Hepatocyte (in vitro differentiated cells): ENCODE measurements around the gene TCF7L1. TPM values are rescaled to one million over a fixed set of nuclear protein-coding genes. Genes with fewer than 3 reads are reported as not detected.
A peak's percentile ranks its signal among the peaks of the same experiment; 100 is the strongest.
"Not testable (repeated sequence)": the region's sequence is repeated elsewhere in the genome, so short reads cannot be mapped to it uniquely, and the experiment has no call there.

Experiments used
- DNase-seq: peaks from one replicate; pipeline ENCODE4 v3.0.0-alpha.2; 2016; ENCODE audit warnings: low spot score
- H2AFZ ChIP-seq: fragments of 200-600 bp; sonication (generic); 2 replicates; pipeline ENCODE4 v1.6.0; 2016; ENCODE audit warnings: antibody characterized with exemption, mild to moderate bottlenecking
- H3K27ac ChIP-seq: fragments of 200-600 bp; sonication (generic); 2 replicates; pipeline ENCODE4 v1.5.1; 2016; ENCODE audit warnings: mild to moderate bottlenecking
- H3K27me3 ChIP-seq: fragments of 200-600 bp; sonication (generic); 2 replicates; pipeline ENCODE4 v1.6.1; 2016
- H3K36me3 ChIP-seq: fragments of 200-600 bp; sonication (generic); replicated peaks from 2 replicates; pipeline ENCODE4 v1.5.1; 2016; ENCODE audit warnings: low read depth; ENCODE audit not compliant: insufficient read depth
- H3K4me1 ChIP-seq: fragments of 200-600 bp; sonication (generic); 2 replicates; pipeline ENCODE4 v1.5.1; 2016; ENCODE audit warnings: mild to moderate bottlenecking, moderate library complexity; ENCODE audit not compliant: insufficient read depth
- H3K4me2 ChIP-seq: fragments of 200-600 bp; sonication (generic); 2 replicates; pipeline ENCODE4 v1.6.0; 2016
- H3K4me3 ChIP-seq: fragments of 200-600 bp; sonication (generic); 2 replicates; pipeline ENCODE4 v1.5.1; 2016; ENCODE audit warnings: mild to moderate bottlenecking
- H3K79me2 ChIP-seq: fragments of 200-600 bp; sonication (generic); 2 replicates; pipeline ENCODE4 v1.6.0; 2017; ENCODE audit warnings: mild to moderate bottlenecking
- H3K9me2 ChIP-seq: fragments of 200-600 bp; sonication (generic); replicated peaks from 2 replicates; pipeline ENCODE4 v1.6.0; 2017; ENCODE audit warnings: mild to moderate bottlenecking; ENCODE audit not compliant: insufficient read depth
- H3K9me3 ChIP-seq: fragments of 200-600 bp; sonication (generic); 2 replicates; pipeline ENCODE4 v1.5.1; 2016; ENCODE audit warnings: low read depth, mild to moderate bottlenecking
- H4K20me1 ChIP-seq: fragments of 200-600 bp; sonication (generic); 2 replicates; pipeline ENCODE4 v1.6.0; 2016; ENCODE audit warnings: mild to moderate bottlenecking; ENCODE audit not compliant: insufficient read depth, poor library complexity, severe bottlenecking
- EZH2 ChIP-seq: fragments of 200-600 bp; sonication (generic); IDR thresholded peaks from 2 replicates; pipeline ENCODE4 v1.6.1; 2016; ENCODE audit warnings: antibody characterized with exemption, mild to moderate bottlenecking, borderline replicate concordance
- EZH2phosphoT487 ChIP-seq: fragments of 200-600 bp; sonication (generic); IDR thresholded peaks from one replicate; pipeline ENCODE4 v1.6.1; 2018; ENCODE audit warnings: antibody characterized with exemption, mild to moderate bottlenecking, low read depth, moderate library complexity; ENCODE audit not compliant: unreplicated experiment, severe bottlenecking
- WGBS: methylation state at CpG from one replicate; pipeline ENCODE4 v1.1.6; 2016; ENCODE audit warnings: low lambda C conversion rate; ENCODE audit errors: missing lambda C conversion rate; 5-methylcytosine and 5-hydroxymethylcytosine counted together
- polyA plus RNA-seq: library from polyadenylated mRNA; unstranded; fragments of >200 nt; fragmentation: Nextera tagmentation; extraction: Ambion mirVana; gene quantifications from 2 replicates; pipeline ENCODE4 v1.2.1, GENCODE V29; 2016
- total RNA-seq: library from RNA; depleted of rRNA; stranded (reverse); fragments of >200 nt; gene quantifications from 2 replicates; pipeline ENCODE4 v1.2.3, GENCODE V29; 2014
- TF ChIP-seq, protein P1 (sequence below): fragments of 200-600 bp; sonication (generic); IDR thresholded peaks from 2 replicates; pipeline ENCODE4 v1.5.1; 2016; ENCODE audit warnings: antibody characterized with exemption, mild to moderate bottlenecking; ENCODE audit not compliant: poor library complexity

TCF7L1 gene
- total and polyA plus RNA-seq, 2 experiments from 2014 or later: 3.7 to 20.6 TPM

- H3K4me1 ChIP-seq: peaks cover 15% of the 10 kb centered on the region
- no peaks in the 10 kb centered on the region for H3K9me2 ChIP-seq
- DNase-seq: peak; percentile 62
- H3K9me3 ChIP-seq: no peaks in the 10 kb centered on the region
- H3K4me2 ChIP-seq: peak overlapping the region; percentile 95
- H3K4me3 ChIP-seq: peak overlapping the region; percentile 57
- H3K27ac ChIP-seq: peak overlapping the region; percentile 98
- TF ChIP-seq EZH2 (no peak), EZH2phosphoT487 (no peak)
- TF ChIP-seq, protein P1, sequence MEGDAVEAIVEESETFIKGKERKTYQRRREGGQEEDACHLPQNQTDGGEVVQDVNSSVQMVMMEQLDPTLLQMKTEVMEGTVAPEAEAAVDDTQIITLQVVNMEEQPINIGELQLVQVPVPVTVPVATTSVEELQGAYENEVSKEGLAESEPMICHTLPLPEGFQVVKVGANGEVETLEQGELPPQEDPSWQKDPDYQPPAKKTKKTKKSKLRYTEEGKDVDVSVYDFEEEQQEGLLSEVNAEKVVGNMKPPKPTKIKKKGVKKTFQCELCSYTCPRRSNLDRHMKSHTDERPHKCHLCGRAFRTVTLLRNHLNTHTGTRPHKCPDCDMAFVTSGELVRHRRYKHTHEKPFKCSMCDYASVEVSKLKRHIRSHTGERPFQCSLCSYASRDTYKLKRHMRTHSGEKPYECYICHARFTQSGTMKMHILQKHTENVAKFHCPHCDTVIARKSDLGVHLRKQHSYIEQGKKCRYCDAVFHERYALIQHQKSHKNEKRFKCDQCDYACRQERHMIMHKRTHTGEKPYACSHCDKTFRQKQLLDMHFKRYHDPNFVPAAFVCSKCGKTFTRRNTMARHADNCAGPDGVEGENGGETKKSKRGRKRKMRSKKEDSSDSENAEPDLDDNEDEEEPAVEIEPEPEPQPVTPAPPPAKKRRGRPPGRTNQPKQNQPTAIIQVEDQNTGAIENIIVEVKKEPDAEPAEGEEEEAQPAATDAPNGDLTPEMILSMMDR: no peak
- H3K27me3 ChIP-seq: no peaks in the 10 kb centered on the region
- WGBS: 10% methylated on average over 36 of the region's 41 CpGs
- no peaks in the 10 kb centered on the region for H3K36me3 ChIP-seq
- H2AFZ ChIP-seq: peak overlapping the region; percentile 49
- peaks cover 15% of the 10 kb centered on the region for H4K20me1 ChIP-seq
- H3K79me2 ChIP-seq: peaks cover 44% of the 10 kb centered on the region
Observed at GRCh38 chr2:85327160-85327821, 194.1 kb downstream of the TCF7L1 start.

DNA sequence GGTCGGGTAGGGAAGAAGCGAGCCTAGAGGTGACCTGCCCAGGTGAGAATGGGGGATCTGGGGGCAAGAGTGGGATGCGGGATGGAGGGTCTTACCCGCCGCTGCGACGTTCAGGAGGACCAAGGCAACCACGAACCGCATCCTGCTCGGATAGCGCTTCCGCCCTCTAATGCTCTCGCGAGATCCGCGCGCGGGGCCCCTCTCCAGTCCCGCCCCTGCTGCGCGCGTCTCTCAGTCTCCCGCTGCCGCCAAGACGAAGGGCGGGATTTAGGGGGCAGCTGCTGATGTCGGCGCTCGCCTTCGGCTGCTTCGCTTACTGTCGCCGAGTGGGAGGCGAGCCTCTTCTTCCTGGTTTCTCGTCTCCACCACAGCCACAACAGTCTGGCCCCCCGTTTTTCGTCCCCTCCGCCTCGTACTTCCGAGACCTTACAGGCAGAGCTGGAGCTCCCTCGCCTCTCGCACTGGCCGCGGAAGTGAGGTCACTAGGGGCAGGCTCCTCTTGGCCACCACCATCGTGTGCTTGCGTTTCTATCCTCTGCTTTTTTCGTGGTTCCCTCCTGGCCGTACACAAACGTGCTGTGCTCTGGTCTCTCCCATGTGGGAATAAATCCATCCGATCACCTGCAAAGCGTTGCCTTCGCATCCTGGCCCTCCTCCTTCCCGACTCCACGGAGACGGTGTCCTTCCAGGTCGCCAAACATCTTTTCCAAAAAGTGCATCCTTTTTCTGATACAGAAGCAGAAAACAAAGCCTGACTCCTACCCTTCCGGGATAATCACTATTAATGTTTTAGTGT lies 194.8 kb downstream of the TCF7L1 start, which contains the start of gene TGOLN2:
TSS of gene TGOLN2 (minus strand) at position 168 of the 796 bp plus-strand sequence. CDS start at position 141, 27 bp downstream.
- peak within 1 kb of the TSS; percentile 93 for H2AFZ ChIP-seq
- no peaks in the 10 kb centered on the region for H3K9me3 ChIP-seq
- H3K4me3 ChIP-seq: peak within 1 kb of the TSS; percentile 57
- 2% methylated on average over 55 of the region's 57 CpGs for WGBS
- H3K27ac ChIP-seq: peak within 1 kb of the TSS; percentile 98
- H3K4me1 ChIP-seq: peaks cover 15% of the 10 kb centered on the region
- H3K79me2 ChIP-seq: peaks cover 37% of the 10 kb centered on the region
- TF ChIP-seq EZH2phosphoT487: no peak
- TF ChIP-seq EZH2: no peak
- TF ChIP-seq, protein P1: no peak
- peak within 1 kb of the TSS; percentile 95 for H3K4me2 ChIP-seq
- H3K9me2 ChIP-seq: no peaks in the 10 kb centered on the region
- H4K20me1 ChIP-seq: peaks cover 15% of the 10 kb centered on the region
- H3K27me3 ChIP-seq: no peaks in the 10 kb centered on the region
- DNase-seq: peak; percentile 98
- no peaks in the 10 kb centered on the region for H3K36me3 ChIP-seq

DNA sequence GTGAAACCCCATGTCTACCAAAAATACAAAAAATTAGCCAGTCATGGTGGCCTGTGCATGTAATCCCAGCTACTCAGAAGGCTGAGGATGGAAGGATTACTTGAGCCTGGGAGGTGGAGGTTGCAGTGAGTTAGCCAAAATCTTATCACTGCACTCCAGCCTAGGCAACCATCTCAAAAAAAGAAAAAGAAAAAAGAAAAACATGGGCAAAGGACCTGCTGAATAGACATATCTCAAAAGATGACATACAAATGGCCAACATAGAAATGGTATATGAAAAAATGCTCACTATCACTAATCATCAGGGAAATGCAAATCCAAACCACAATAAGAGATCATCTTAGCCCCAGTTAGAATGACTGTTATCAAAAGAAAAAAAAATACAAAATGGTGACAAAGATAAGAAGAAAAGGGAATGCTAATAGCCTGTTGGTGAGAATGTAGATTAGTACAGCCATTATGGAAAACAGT lies 196.0 kb downstream of the TCF7L1 start:
- no peak for DNase-seq
- Histone ChIP-seq H3K9me3 (no peaks in the 10 kb centered on the region), H3K27ac (no peak overlapping the region), H2AFZ (no peak overlapping the region), H3K27me3 (no peaks in the 10 kb centered on the region), H3K4me3 (no peak overlapping the region), H3K4me1 (peaks cover 9% of the 10 kb centered on the region), H4K20me1 (peaks cover 15% of the 10 kb centered on the region), H3K4me2 (peak overlapping the region; percentile 95), H3K9me2 (no peaks in the 10 kb centered on the region), H3K36me3 (no peaks in the 10 kb centered on the region), H3K79me2 (peaks cover 25% of the 10 kb centered on the region)
- TF ChIP-seq EZH2 (no peak), EZH2phosphoT487 (no peak)
- TF ChIP-seq, protein P1: no peak

DNA sequence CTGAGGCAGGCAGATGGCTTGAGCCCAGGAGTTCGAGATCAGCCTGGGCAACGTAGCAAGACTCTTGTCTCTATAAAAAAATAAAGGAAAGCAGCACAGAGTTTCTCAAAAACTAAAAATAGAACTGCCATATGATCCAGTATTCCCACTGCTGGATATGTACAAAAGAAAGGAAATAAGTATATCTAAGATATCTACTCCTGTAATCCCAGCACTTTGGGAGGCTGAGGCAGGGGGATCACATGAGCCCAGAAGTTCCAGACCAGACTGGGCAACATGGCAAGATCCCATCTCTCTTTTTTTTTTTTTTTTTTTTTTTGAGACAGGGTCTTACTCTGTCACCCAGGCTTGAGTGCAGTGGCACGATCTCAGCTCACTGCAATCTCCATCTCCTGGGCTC lies 196.5 kb downstream of the TCF7L1 start:
- WGBS: 92% methylated on average over 3 of the region's 3 CpGs
- not testable (repeated sequence) for H3K4me3 ChIP-seq, H3K36me3 ChIP-seq, DNase-seq, H3K27ac ChIP-seq, H3K4me2 ChIP-seq, H3K9me3 ChIP-seq, H3K4me1 ChIP-seq, H3K9me2 ChIP-seq, H3K27me3 ChIP-seq, H2AFZ ChIP-seq
- H4K20me1 ChIP-seq: peaks cover 15% of the 10 kb centered on the region
- H3K79me2 ChIP-seq: peaks cover 24% of the 10 kb centered on the region
